HepG2 (cell line): ENCODE results near the gene LINS1. TPM values are rescaled to one million over a fixed set of nuclear protein-coding genes. Genes with fewer than 3 reads are reported as not detected.
A peak's percentile ranks its signal among the peaks of the same experiment; 100 is the strongest.

Experiments used
- ATAC-seq: fragments of 200-7000 bp; cut with Tn5 transposase; 3 replicates; pipeline ENCODE4 v1.9.1; 2020; ENCODE audit warnings: mild to moderate bottlenecking, moderate library complexity
- BruUV-seq: library from RNA; stranded (reverse); fragments of 400-500 nt; replicated peaks from 2 replicates; lab custom pipeline; 2021; lab: Mats Ljungman, UMichigan
- CTCF ChIA-PET: fragments of 300-600 bp; formaldehyde crosslinking; extraction: SDS; loops from one replicate; lab custom pipeline; 2021; ENCODE audit warnings: low total read pairs, inconsistent platforms, low intra/inter-chr PET ratio; lab: Yijun Ruan, JAX
- POLR2A ChIA-PET: fragments of 350-600 bp; sonication (Branson Sonifier 250); formaldehyde crosslinking; loops from one replicate; lab custom pipeline; 2020; ENCODE audit warnings: antibody characterized with exemption, inconsistent platforms; lab: Yijun Ruan, JAX
- DNase-seq: peaks from one replicate; pipeline ENCODE4 v3.0.0-alpha.2; 2015; ENCODE audit warnings: low spot score
- FAIRE-seq: peaks from 3 replicates; lab custom pipeline; 2011; peaks lifted over from hg19 to GRCh38; lab: Jason Lieb, UNC
- H2AFZ ChIP-seq: one replicate; pipeline ENCODE4 v1.6.1; 2011; ENCODE audit warnings: low read length, inconsistent platforms
- H3K27ac ChIP-seq: fragments of 300-600 bp; 3 replicates; pipeline ENCODE4 v1.8.0; 2011; ENCODE audit warnings: mixed run types, mild to moderate bottlenecking, mixed read lengths, low read length, inconsistent platforms; ENCODE audit not compliant: insufficient read depth; ENCODE audit errors: extremely low read length
- H3K27me3 ChIP-seq, 2 experiments: fragments of 200-600 bp in 1 of 2; 2 replicates in 1 of 2; 3 replicates in 1 of 2; pipeline versions ENCODE4 v1.6.0 to v1.8.0; 2011; ENCODE audit warnings: low read length in 2 of 2, mild to moderate bottlenecking in 2 of 2, moderate library complexity in 2 of 2, inconsistent platforms in 1 of 2; ENCODE audit not compliant: insufficient read depth in 2 of 2, control insufficient read depth in 1 of 2
- H3K36me3 ChIP-seq, 2 experiments: fragments of 200-600 bp in 1 of 2; replicated peaks in 1 of 2; 2 replicates in 1 of 2; 3 replicates in 1 of 2; pipeline versions ENCODE4 v1.5.1 to v1.8.0; 2011; ENCODE audit warnings: low read length in 2 of 2, inconsistent platforms in 1 of 2; ENCODE audit not compliant: insufficient read depth in 2 of 2, control insufficient read depth in 1 of 2
- H3K4me1 ChIP-seq: 2 replicates; pipeline ENCODE4 v1.5.1; 2012; ENCODE audit warnings: low read length, inconsistent platforms; ENCODE audit not compliant: insufficient read depth
- H3K4me2 ChIP-seq: 2 replicates; pipeline ENCODE4 v1.6.0; 2011; ENCODE audit warnings: low read depth, low read length, inconsistent platforms
- H3K4me3 ChIP-seq, 3 experiments: fragments of 200-600 bp in 1 of 3; sonication (generic), shearing (Covaris generic) in 1 of 3; replicated peaks in 1 of 3; 2 replicates each; pipeline ENCODE4 v1.5.1; 2011 to 2016; ENCODE audit warnings: low read length in 3 of 3, inconsistent platforms in 2 of 3, low read depth in 2 of 3, mild to moderate bottlenecking in 2 of 3, control low read depth in 1 of 3, mixed read lengths in 1 of 3; ENCODE audit not compliant: insufficient read depth in 1 of 3
- H3K79me2 ChIP-seq: one replicate; pipeline ENCODE4 v1.6.1; 2011; ENCODE audit warnings: low read length, inconsistent platforms; ENCODE audit not compliant: insufficient read depth
- H3K9ac ChIP-seq: 2 replicates; pipeline ENCODE4 v1.6.0; 2011; ENCODE audit warnings: mild to moderate bottlenecking, low read depth, low read length, inconsistent platforms; ENCODE audit not compliant: insufficient read depth
- H3K9me3 ChIP-seq: 2 replicates; pipeline ENCODE4 v1.5.1; 2012; ENCODE audit warnings: mild to moderate bottlenecking, low read length
- H4K20me1 ChIP-seq: 2 replicates; pipeline ENCODE4 v1.6.0; 2011; ENCODE audit warnings: inconsistent platforms, mild to moderate bottlenecking, low read length, moderate library complexity; ENCODE audit not compliant: insufficient read depth
- ETV6 ChIP-seq: sonication (generic); formaldehyde crosslinking; conservative IDR thresholded peaks from 2 replicates; pipeline ENCODE4 v1.4.0; 2020; ENCODE audit warnings: missing genetic modification reagents
- HNF4A ChIP-seq: sonication (generic); formaldehyde crosslinking; IDR thresholded peaks from 2 replicates; pipeline ENCODE4 v1.4.0; 2020; ENCODE audit warnings: missing genetic modification reagents
- ZNF317 ChIP-seq: sonication (generic); formaldehyde crosslinking; IDR thresholded peaks from 2 replicates; pipeline ENCODE4 v1.5.0; 2020; ENCODE audit warnings: mild to moderate bottlenecking, missing genetic modification reagents
- ZNF510 ChIP-seq: sonication (generic); formaldehyde crosslinking; IDR thresholded peaks from 2 replicates; pipeline ENCODE4 v1.4.0; 2020; ENCODE audit warnings: low read depth, mild to moderate bottlenecking, missing genetic modification reagents
- ZNF530 ChIP-seq: sonication (generic); formaldehyde crosslinking; IDR thresholded peaks from 2 replicates; pipeline ENCODE4 v1.5.0; 2020; ENCODE audit warnings: low read depth, mild to moderate bottlenecking, missing genetic modification reagents
- WGBS: methylation state at CpG from one replicate; pipeline ENCODE4 v1.1.6; 2017; ENCODE audit warnings: low lambda C conversion rate; 5-methylcytosine and 5-hydroxymethylcytosine counted together
- in situ Hi-C: cut with HindIII; loops from 2 replicates; pipeline ENCODE4 v1.10.0; 2017; ENCODE audit warnings: low pct_unique_long_range_greater_than_20kb; ENCODE audit not compliant: extremely low pct_ligation_motif_present
- intact Hi-C: fragments of 100-400 bp; cut with micrococcal nuclease; formaldehyde crosslinking; loops from one replicate; pipeline ENCODE4 v1.10.0; 2022; ENCODE audit not compliant: unreplicated experiment
- polyA plus RNA-seq, 8 experiments: library from polyadenylated mRNA; depleted of rRNA in 3 of 8; stranded (reverse) in 7 of 8; unstranded in 1 of 8; fragments of >200 nt; fragmentation: Illumina TruSeq in 4 of 8; extraction: Trizol in 4 of 8; gene quantifications; 2 replicates each; pipeline versions ENCODE4 v1.2.1 to v1.2.3, GENCODE V29; 2011 to 2016; ENCODE audit warnings: low read depth in 4 of 8, missing spikeins in 1 of 8, mixed read lengths in 1 of 8; ENCODE audit not compliant: insufficient read depth in 1 of 8
- total RNA-seq, 5 experiments: library from RNA; depleted of rRNA; stranded (reverse); fragments of >200 nt; fragmentation: Illumina TruSeq; extraction: Trizol; gene quantifications; 2 replicates each; pipeline ENCODE4 v1.2.3, GENCODE V29; 2016; ENCODE audit warnings: low read depth in 1 of 5

The LINS1 gene
- total and polyA plus RNA-seq, 2 of the 13 experiments (the other 11 are each of a cell fraction or from before 2014, with no cell fraction given) = 9.8 to 10.4 TPM

GRCh38 chr15:100642213-100642949, 40.4 kb upstream of the LINS1 start:
- in situ Hi-C loops = no loop called here
- Histone ChIP-seq H3K27ac (no peak overlapping the region), H3K27me3 (no peaks in the 10 kb centered on the region), H3K79me2 (peaks cover 56% of the 10 kb centered on the region), H3K9ac (no peak overlapping the region), H3K4me1 (peaks cover 31% of the 10 kb centered on the region), H3K36me3 (no peaks in the 10 kb centered on the region; a peak in 2 of 5 replicates), H3K9me3 (no peaks in the 10 kb centered on the region), H3K4me3 (no peak overlapping the region), H2AFZ (no peak overlapping the region), H3K4me2 (no peak overlapping the region), H4K20me1 (peaks cover 13% of the 10 kb centered on the region)
- BruUV-seq = no TSS peak
- DNase-seq (no peak), ATAC-seq (peak; percentile 38; the same call in 2 of the 3 replicates), FAIRE-seq (no peak)
- TF ChIP-seq ZNF530 (no peak), HNF4A (peak; percentile 24)
- intact Hi-C loops = no loop called here
- WGBS = 87% methylated on average over 9 of the region's 9 CpGs
- ChIA-PET POLR2A (no interaction called here), CTCF (no interaction called here)

GRCh38 chr15:100638177-100638730, 36.3 kb upstream of the LINS1 start:
- Histone ChIP-seq H3K79me2 (peaks cover 72% of the 10 kb centered on the region), H3K27me3 (no peaks in the 10 kb centered on the region), H3K9me3 (no peaks in the 10 kb centered on the region), H3K4me3 (no peak overlapping the region), H3K4me2 (no peak overlapping the region), H3K9ac (no peak overlapping the region), H4K20me1 (peaks cover 11% of the 10 kb centered on the region; the same call in 1 of the 2 replicates), H3K36me3 (peaks cover 1 to 5% of the 10 kb centered on the region in 2 experiments; a peak in 3 of 5 replicates), H3K4me1 (peaks cover 55% of the 10 kb centered on the region), H3K27ac (no peak overlapping the region), H2AFZ (no peak overlapping the region)
- CTCF ChIA-PET = no interaction called here
- no peak for ATAC-seq
- no TSS peak for BruUV-seq
- 90% methylated on average over 11 of the region's 11 CpGs for WGBS
- TF ChIP-seq ZNF317 (no peak), ZNF510 (no peak), ETV6 (no peak)
- FAIRE-seq = no peak
- intact Hi-C loops = no loop called here
- DNase-seq = no peak
- in situ Hi-C loops = no loop called here
- POLR2A ChIA-PET = no interaction called here
